CD8-positive, alpha-beta memory T cell (primary cell): ENCODE measurements around the gene SAFB2. TPM values are rescaled to one million over a fixed set of nuclear protein-coding genes. Genes with fewer than 3 reads are reported as not detected.

Source experiments
- CTCF ChIA-PET: fragments of 350-600 bp; sonication (Branson Sonifier 250); formaldehyde crosslinking; loops from one replicate; lab custom pipeline; 2021; ENCODE audit warnings: antibody characterized with exemption; lab: Charles Lee
- POLR2A ChIA-PET: fragments of 350-600 bp; sonication (Branson Sonifier 250); formaldehyde crosslinking; loops from one replicate; lab custom pipeline; 2021; ENCODE audit warnings: antibody characterized with exemption; lab: Charles Lee
- DNase-seq, 5 donors: peaks; one replicate each; pipeline versions ENCODE4 v3.0.0 to v3.0.0-alpha.2; 2020 to 2022; ENCODE audit warnings: mixed read lengths in 1 of 5
- H3K27ac ChIP-seq: one replicate; pipeline ENCODE4 v1.7.0; 2013; ENCODE audit warnings: low read depth, mild to moderate bottlenecking, low read length, moderate library complexity
- H3K27me3 ChIP-seq: 2 replicates; pipeline ENCODE4 v1.7.0; 2013; ENCODE audit warnings: low read length, mild to moderate bottlenecking; ENCODE audit not compliant: insufficient read depth, poor library complexity, severe bottlenecking
- H3K36me3 ChIP-seq: 2 replicates; pipeline ENCODE4 v1.7.0; 2013; ENCODE audit warnings: mild to moderate bottlenecking, low read length, moderate library complexity; ENCODE audit not compliant: insufficient read depth
- H3K4me1 ChIP-seq: 2 replicates; pipeline ENCODE4 v1.7.0; 2013; ENCODE audit warnings: mild to moderate bottlenecking, low read length, moderate library complexity; ENCODE audit not compliant: insufficient read depth
- H3K4me3 ChIP-seq: 2 replicates; pipeline ENCODE4 v1.7.0; 2013; ENCODE audit warnings: mild to moderate bottlenecking, low read length
- H3K9me3 ChIP-seq: 2 replicates; pipeline ENCODE4 v1.7.0; 2013; ENCODE audit warnings: mild to moderate bottlenecking, low read length
- H3K27ac Mint-ChIP-seq, 8 donors: one replicate each; pipeline ENCODE4 v1.8.0; 2020 to 2021; ENCODE audit warnings: mixed read lengths in 8 of 8, mild to moderate bottlenecking in 6 of 8, inconsistent platforms in 3 of 8, moderate library complexity in 3 of 8
- H3K27me3 Mint-ChIP-seq, 2 donors: one replicate each; pipeline ENCODE4 v1.8.0; 2020 to 2021; ENCODE audit warnings: mixed read lengths in 2 of 2, mild to moderate bottlenecking in 1 of 2, moderate library complexity in 1 of 2
- H3K36me3 Mint-ChIP-seq, 3 donors: one replicate each; pipeline ENCODE4 v1.8.0; 2020 to 2021; ENCODE audit warnings: mixed read lengths in 3 of 3, inconsistent platforms in 1 of 3, mild to moderate bottlenecking in 1 of 3
- H3K4me1 Mint-ChIP-seq, 3 donors: one replicate each; pipeline ENCODE4 v1.8.0; 2020 to 2021; ENCODE audit warnings: mixed read lengths in 3 of 3, inconsistent platforms in 1 of 3, mild to moderate bottlenecking in 1 of 3
- H3K4me3 Mint-ChIP-seq, 7 donors: one replicate each; pipeline ENCODE4 v1.8.0; 2020 to 2021; ENCODE audit warnings: mixed read lengths in 7 of 7, mild to moderate bottlenecking in 6 of 7, moderate library complexity in 4 of 7, inconsistent platforms in 2 of 7
- H3K9me3 Mint-ChIP-seq, 5 donors: one replicate each; pipeline ENCODE4 v1.8.0; 2020 to 2022; ENCODE audit warnings: mixed read lengths in 5 of 5, mild to moderate bottlenecking in 3 of 5, moderate library complexity in 2 of 5, inconsistent platforms in 1 of 5
- polyA plus RNA-seq: library from polyadenylated mRNA; unstranded; fragments of 300-500 nt; fragmentation: Illumina TruSeq; gene quantifications from one replicate; pipeline ENCODE4 v1.2.3, GENCODE V29; 2021
- total RNA-seq, 2 experiments: library from RNA; stranded (reverse); gene quantifications; one replicate each; pipeline ENCODE4 v1.2.3, GENCODE V29; 2021

Gene SAFB2
- total and polyA plus RNA-seq, 3 experiments from 2014 or later: 56.4 to 98.2 (median 87.8) TPM

GRCh38 chr19:5591476-5591875 lies 31.1 kb downstream of the SAFB2 start:
- DNase-seq: no peak
- Mint-ChIP-seq H3K27me3 (peaks cover 0 to 2% of the 10 kb centered on the region in 2 donors), H3K9me3 (no peaks in the 10 kb centered on the region), H3K4me1 (peaks cover 0 to 11% (median 7%) of the 10 kb centered on the region in 3 donors), H3K27ac (no peak overlapping the region), H3K4me3 (no peak overlapping the region), H3K36me3 (peaks cover 3 to 95% (median 28%) of the 10 kb centered on the region in 3 donors)
- no peaks in the 10 kb centered on the region for H3K9me3 ChIP-seq
- H3K4me3 ChIP-seq: no peak overlapping the region
- ChIA-PET POLR2A (interaction anchor here (1.0 kb wide), 1 partner anchor 10 kb away, joined by 3 read pairs; no protein-coding TSS in a partner anchor), CTCF (no interaction called here)
- H3K36me3 ChIP-seq: peaks cover 70% of the 10 kb centered on the region
- H3K27ac ChIP-seq: no peak overlapping the region
- no peaks in the 10 kb centered on the region for H3K27me3 ChIP-seq
- H3K4me1 ChIP-seq: peaks cover 3% of the 10 kb centered on the region

GRCh38 chr19:5590865-5591154 lies 31.8 kb downstream of the SAFB2 start:
- POLR2A ChIA-PET: no interaction called here
- CTCF ChIA-PET: no interaction called here
- Histone ChIP-seq H3K27ac (no peak overlapping the region), H3K9me3 (no peaks in the 10 kb centered on the region), H3K36me3 (peaks cover 66% of the 10 kb centered on the region), H3K4me3 (no peak overlapping the region), H3K27me3 (no peaks in the 10 kb centered on the region), H3K4me1 (peaks cover 8% of the 10 kb centered on the region)
- H3K27ac Mint-ChIP-seq: no peak overlapping the region
- H3K4me1 Mint-ChIP-seq: peaks cover 0 to 11% (median 7%) of the 10 kb centered on the region in 3 donors
- peak overlapping the region in 1 of 7 donors; percentile 72 for H3K4me3 Mint-ChIP-seq
- no peaks in the 10 kb centered on the region for H3K9me3 Mint-ChIP-seq
- peaks cover 3 to 92% (median 28%) of the 10 kb centered on the region in 3 donors for H3K36me3 Mint-ChIP-seq
- DNase-seq: no peak
- H3K27me3 Mint-ChIP-seq: peaks cover 0 to 2% of the 10 kb centered on the region in 2 donors

- no peaks in the 10 kb centered on the region for H3K27me3 ChIP-seq
- H3K27ac ChIP-seq: no peak overlapping the region
- Mint-ChIP-seq H3K4me3 (peak overlapping the region in 1 of 7 donors; percentile 72), H3K36me3 (peaks cover 3 to 91% (median 24%) of the 10 kb centered on the region in 3 donors), H3K4me1 (peaks cover 0 to 13% (median 6%) of the 10 kb centered on the region in 3 donors), H3K27ac (no peak overlapping the region), H3K9me3 (no peaks in the 10 kb centered on the region), H3K27me3 (peaks cover 0 to 2% of the 10 kb centered on the region in 2 donors)
- no peak for DNase-seq
- peaks cover 61% of the 10 kb centered on the region for H3K36me3 ChIP-seq
- ChIA-PET CTCF (no interaction called here), POLR2A (no interaction called here)
- peaks cover 11% of the 10 kb centered on the region for H3K4me1 ChIP-seq
- H3K4me3 ChIP-seq: no peak overlapping the region
- H3K9me3 ChIP-seq: no peaks in the 10 kb centered on the region
Observed at GRCh38 chr19:5590151-5590864, 32.3 kb downstream of the SAFB2 start.

- Histone ChIP-seq H3K9me3 (no peaks in the 10 kb centered on the region), H3K27me3 (no peaks in the 10 kb centered on the region), H3K4me3 (no peak overlapping the region), H3K4me1 (peaks cover 12% of the 10 kb centered on the region), H3K27ac (no peak overlapping the region), H3K36me3 (peaks cover 50% of the 10 kb centered on the region)
- DNase-seq: no peak
- Mint-ChIP-seq H3K9me3 (no peaks in the 10 kb centered on the region), H3K4me1 (peaks cover 0 to 12% (median 4%) of the 10 kb centered on the region in 3 donors), H3K27ac (peak overlapping the region in 1 of 8 donors; percentile 47), H3K36me3 (peaks cover 0 to 85% (median 19%) of the 10 kb centered on the region in 3 donors), H3K27me3 (peaks cover 0 to 2% of the 10 kb centered on the region in 2 donors), H3K4me3 (no peak overlapping the region)
- ChIA-PET POLR2A (no interaction called here), CTCF (no interaction called here)
Observed at GRCh38 chr19:5588906-5589676, 33.5 kb downstream of the SAFB2 start.

GRCh38 chr19:5588441-5588840 lies 34.1 kb downstream of the SAFB2 start:
- Histone ChIP-seq H3K4me3 (no peak overlapping the region), H3K27ac (no peak overlapping the region), H3K9me3 (no peaks in the 10 kb centered on the region), H3K27me3 (no peaks in the 10 kb centered on the region), H3K36me3 (peaks cover 47% of the 10 kb centered on the region), H3K4me1 (peaks cover 12% of the 10 kb centered on the region)
- H3K9me3 Mint-ChIP-seq: no peaks in the 10 kb centered on the region
- POLR2A ChIA-PET: no interaction called here
- H3K4me3 Mint-ChIP-seq: peak overlapping the region in 1 of 7 donors; percentile 43
- H3K27ac Mint-ChIP-seq: peak overlapping the region in 2 of 8 donors; percentile 19 to 47
- DNase-seq: no peak
- H3K4me1 Mint-ChIP-seq: peaks cover 0 to 12% (median 4%) of the 10 kb centered on the region in 3 donors
- H3K27me3 Mint-ChIP-seq: peaks cover 0 to 2% of the 10 kb centered on the region in 2 donors
- CTCF ChIA-PET: no interaction called here
- peaks cover 0 to 83% (median 18%) of the 10 kb centered on the region in 3 donors for H3K36me3 Mint-ChIP-seq

- Mint-ChIP-seq H3K4me1 (peaks cover 0 to 12% (median 4%) of the 10 kb centered on the region in 3 donors), H3K4me3 (no peak overlapping the region), H3K27ac (peak overlapping the region in 1 of 8 donors; percentile 48), H3K36me3 (peaks cover 0 to 80% (median 12%) of the 10 kb centered on the region in 3 donors), H3K27me3 (peaks cover 0 to 2% of the 10 kb centered on the region in 2 donors), H3K9me3 (no peaks in the 10 kb centered on the region)
- peaks cover 39% of the 10 kb centered on the region for H3K36me3 ChIP-seq
- no peak overlapping the region for H3K27ac ChIP-seq
- H3K27me3 ChIP-seq: no peaks in the 10 kb centered on the region
- ChIA-PET CTCF (no interaction called here), POLR2A (no interaction called here)
- no peaks in the 10 kb centered on the region for H3K9me3 ChIP-seq
- no peak for DNase-seq
- H3K4me3 ChIP-seq: no peak overlapping the region
- H3K4me1 ChIP-seq: peaks cover 12% of the 10 kb centered on the region
Observed at GRCh38 chr19:5587661-5588060, 34.9 kb downstream of the SAFB2 start.

GRCh38 chr19:5587071-5587455 lies 35.5 kb downstream of the SAFB2 start:
- no peak overlapping the region for H3K27ac ChIP-seq
- H3K36me3 Mint-ChIP-seq: peaks cover 0 to 79% (median 9%) of the 10 kb centered on the region in 3 donors
- ChIA-PET CTCF (no interaction called here), POLR2A (no interaction called here)
- peaks cover 0 to 2% of the 10 kb centered on the region in 2 donors for H3K27me3 Mint-ChIP-seq
- H3K4me1 ChIP-seq: peaks cover 12% of the 10 kb centered on the region
- peak overlapping the region in 2 of 8 donors; percentile 43 to 48 for H3K27ac Mint-ChIP-seq
- no peaks in the 10 kb centered on the region for H3K27me3 ChIP-seq
- H3K4me3 Mint-ChIP-seq: no peak overlapping the region
- no peaks in the 10 kb centered on the region for H3K9me3 ChIP-seq
- H3K4me3 ChIP-seq: no peak overlapping the region
- H3K4me1 Mint-ChIP-seq: peaks cover 0 to 12% (median 4%) of the 10 kb centered on the region in 3 donors
- DNase-seq: no peak
- no peaks in the 10 kb centered on the region for H3K9me3 Mint-ChIP-seq
- peaks cover 33% of the 10 kb centered on the region for H3K36me3 ChIP-seq
